HepG2 (cell line): ENCODE data around the gene ILKAP. TPM values are rescaled to one million over a fixed set of nuclear protein-coding genes. Genes with fewer than 3 reads are reported as not detected.

Experiments used
- ATAC-seq: fragments of 200-7000 bp; cut with Tn5 transposase; 3 replicates; pipeline ENCODE4 v1.9.1; 2020; ENCODE audit warnings: mild to moderate bottlenecking, moderate library complexity
- BruUV-seq: library from RNA; stranded (reverse); fragments of 400-500 nt; replicated peaks from 2 replicates; lab custom pipeline; 2021; lab: Mats Ljungman, UMichigan
- CTCF ChIA-PET: fragments of 300-600 bp; formaldehyde crosslinking; extraction: SDS; loops from one replicate; lab custom pipeline; 2021; ENCODE audit warnings: low total read pairs, inconsistent platforms, low intra/inter-chr PET ratio; lab: Yijun Ruan, JAX
- POLR2A ChIA-PET: fragments of 350-600 bp; sonication (Branson Sonifier 250); formaldehyde crosslinking; loops from one replicate; lab custom pipeline; 2020; ENCODE audit warnings: antibody characterized with exemption, inconsistent platforms; lab: Yijun Ruan, JAX
- DNase-seq: peaks from one replicate; pipeline ENCODE4 v3.0.0-alpha.2; 2015; ENCODE audit warnings: low spot score
- FAIRE-seq: peaks from 3 replicates; lab custom pipeline; 2011; peaks lifted over from hg19 to GRCh38; lab: Jason Lieb, UNC
- H2AFZ ChIP-seq: one replicate; pipeline ENCODE4 v1.6.1; 2011; ENCODE audit warnings: low read length, inconsistent platforms
- H3K27ac ChIP-seq: fragments of 300-600 bp; 3 replicates; pipeline ENCODE4 v1.8.0; 2011; ENCODE audit warnings: mixed run types, mild to moderate bottlenecking, mixed read lengths, low read length, inconsistent platforms; ENCODE audit not compliant: insufficient read depth; ENCODE audit errors: extremely low read length
- H3K27me3 ChIP-seq, 2 experiments: fragments of 200-600 bp in 1 of 2; 2 replicates in 1 of 2; 3 replicates in 1 of 2; pipeline versions ENCODE4 v1.6.0 to v1.8.0; 2011; ENCODE audit warnings: low read length in 2 of 2, mild to moderate bottlenecking in 2 of 2, moderate library complexity in 2 of 2, inconsistent platforms in 1 of 2; ENCODE audit not compliant: insufficient read depth in 2 of 2, control insufficient read depth in 1 of 2
- H3K36me3 ChIP-seq, 2 experiments: fragments of 200-600 bp in 1 of 2; replicated peaks in 1 of 2; 2 replicates in 1 of 2; 3 replicates in 1 of 2; pipeline versions ENCODE4 v1.5.1 to v1.8.0; 2011; ENCODE audit warnings: low read length in 2 of 2, inconsistent platforms in 1 of 2; ENCODE audit not compliant: insufficient read depth in 2 of 2, control insufficient read depth in 1 of 2
- H3K4me1 ChIP-seq: 2 replicates; pipeline ENCODE4 v1.5.1; 2012; ENCODE audit warnings: low read length, inconsistent platforms; ENCODE audit not compliant: insufficient read depth
- H3K4me2 ChIP-seq: 2 replicates; pipeline ENCODE4 v1.6.0; 2011; ENCODE audit warnings: low read depth, low read length, inconsistent platforms
- H3K4me3 ChIP-seq, 3 experiments: fragments of 200-600 bp in 1 of 3; sonication (generic), shearing (Covaris generic) in 1 of 3; replicated peaks in 1 of 3; 2 replicates each; pipeline ENCODE4 v1.5.1; 2011 to 2016; ENCODE audit warnings: low read length in 3 of 3, inconsistent platforms in 2 of 3, low read depth in 2 of 3, mild to moderate bottlenecking in 2 of 3, control low read depth in 1 of 3, mixed read lengths in 1 of 3; ENCODE audit not compliant: insufficient read depth in 1 of 3
- H3K79me2 ChIP-seq: one replicate; pipeline ENCODE4 v1.6.1; 2011; ENCODE audit warnings: low read length, inconsistent platforms; ENCODE audit not compliant: insufficient read depth
- H3K9ac ChIP-seq: 2 replicates; pipeline ENCODE4 v1.6.0; 2011; ENCODE audit warnings: mild to moderate bottlenecking, low read depth, low read length, inconsistent platforms; ENCODE audit not compliant: insufficient read depth
- H3K9me3 ChIP-seq: 2 replicates; pipeline ENCODE4 v1.5.1; 2012; ENCODE audit warnings: mild to moderate bottlenecking, low read length
- H4K20me1 ChIP-seq: 2 replicates; pipeline ENCODE4 v1.6.0; 2011; ENCODE audit warnings: inconsistent platforms, mild to moderate bottlenecking, low read length, moderate library complexity; ENCODE audit not compliant: insufficient read depth
- GATA4 ChIP-seq: sonication (generic); IDR thresholded peaks from 2 replicates; pipeline ENCODE4 v1.6.1; 2016; ENCODE audit warnings: antibody characterized with exemption, low read depth, borderline replicate concordance
- ISX ChIP-seq: sonication (generic); formaldehyde crosslinking; conservative IDR thresholded peaks from 2 replicates; pipeline ENCODE4 v1.5.0; 2020; ENCODE audit warnings: missing genetic modification reagents
- KLF11 ChIP-seq: IDR thresholded peaks from 2 replicates; pipeline ENCODE4 v1.6.1; 2016; ENCODE audit warnings: missing compliant biosample characterization
- RARA ChIP-seq: IDR thresholded peaks from 2 replicates; pipeline ENCODE4 v1.6.1; 2016; ENCODE audit warnings: missing genetic modification reagents, missing compliant biosample characterization
- SKI ChIP-seq: fragments of 450-650 bp; IDR thresholded peaks from one replicate; pipeline ENCODE4 v1.6.1; 2018; ENCODE audit warnings: mild to moderate bottlenecking; ENCODE audit not compliant: partially characterized antibody
- SNAI1 ChIP-seq: sonication (generic); formaldehyde crosslinking; IDR thresholded peaks from 2 replicates; pipeline ENCODE4 v1.5.0; 2020; ENCODE audit warnings: mild to moderate bottlenecking, missing genetic modification reagents, borderline replicate concordance
- ZNF614 ChIP-seq: IDR thresholded peaks from 2 replicates; pipeline ENCODE4 v1.6.1; 2018; ENCODE audit warnings: missing biosample characterization, missing genetic modification reagents, inconsistent platforms, borderline replicate concordance
- ZNF788 ChIP-seq: sonication (generic); formaldehyde crosslinking; IDR thresholded peaks from 2 replicates; pipeline ENCODE4 v1.5.0; 2020; ENCODE audit warnings: mild to moderate bottlenecking, missing genetic modification reagents, borderline replicate concordance
- ZSCAN9 ChIP-seq: IDR thresholded peaks from 2 replicates; pipeline ENCODE4 v1.6.1; 2016; ENCODE audit warnings: borderline replicate concordance
- whole genome bisulfite sequencing: methylation state at CpG from one replicate; pipeline ENCODE4 v1.1.6; 2017; ENCODE audit warnings: low lambda C conversion rate; 5-methylcytosine and 5-hydroxymethylcytosine counted together
- in situ Hi-C: cut with HindIII; loops from 2 replicates; pipeline ENCODE4 v1.10.0; 2017; ENCODE audit warnings: low pct_unique_long_range_greater_than_20kb; ENCODE audit not compliant: extremely low pct_ligation_motif_present
- intact Hi-C: fragments of 100-400 bp; cut with micrococcal nuclease; formaldehyde crosslinking; loops from one replicate; pipeline ENCODE4 v1.10.0; 2022; ENCODE audit not compliant: unreplicated experiment
- polyA plus RNA-seq, 8 experiments: library from polyadenylated mRNA; depleted of rRNA in 3 of 8; stranded (reverse) in 7 of 8; unstranded in 1 of 8; fragments of >200 nt; fragmentation: Illumina TruSeq in 4 of 8; extraction: Trizol in 4 of 8; gene quantifications; 2 replicates each; pipeline versions ENCODE4 v1.2.1 to v1.2.3, GENCODE V29; 2011 to 2016; ENCODE audit warnings: low read depth in 4 of 8, missing spikeins in 1 of 8, mixed read lengths in 1 of 8; ENCODE audit not compliant: insufficient read depth in 1 of 8
- total RNA-seq, 5 experiments: library from RNA; depleted of rRNA; stranded (reverse); fragments of >200 nt; fragmentation: Illumina TruSeq; extraction: Trizol; gene quantifications; 2 replicates each; pipeline ENCODE4 v1.2.3, GENCODE V29; 2016; ENCODE audit warnings: low read depth in 1 of 5
- TF ChIP-seq, protein P1 (sequence below): sonication (generic); formaldehyde crosslinking; IDR thresholded peaks from 2 replicates; pipeline ENCODE4 v1.4.0; 2020; ENCODE audit warnings: missing genetic modification reagents
- TF ChIP-seq, protein P2 (sequence below): sonication (generic); formaldehyde crosslinking; IDR thresholded peaks from 2 replicates; pipeline ENCODE4 v1.5.0; 2020; ENCODE audit warnings: mild to moderate bottlenecking, missing genetic modification reagents, moderate library complexity
- TF ChIP-seq, protein P3 (sequence below): sonication (generic); formaldehyde crosslinking; IDR thresholded peaks from 2 replicates; pipeline ENCODE4 v1.4.0; 2020; ENCODE audit warnings: missing genetic modification reagents
- TF ChIP-seq, protein P4 (sequence below): sonication (generic); formaldehyde crosslinking; conservative IDR thresholded peaks from 2 replicates; pipeline ENCODE4 v1.8.0; 2022; ENCODE audit warnings: low read depth, missing genetic modification reagents
- TF ChIP-seq, protein P5 (sequence below): sonication (generic); formaldehyde crosslinking; IDR thresholded peaks from 2 replicates; pipeline ENCODE4 v1.5.0; 2020; ENCODE audit warnings: missing genetic modification reagents

ILKAP gene
- total and polyA plus RNA-seq, 2 of the 13 experiments (the other 11 are each of a cell fraction or from before 2014, with no cell fraction given) = 29.6 to 33.1 TPM

DNA sequence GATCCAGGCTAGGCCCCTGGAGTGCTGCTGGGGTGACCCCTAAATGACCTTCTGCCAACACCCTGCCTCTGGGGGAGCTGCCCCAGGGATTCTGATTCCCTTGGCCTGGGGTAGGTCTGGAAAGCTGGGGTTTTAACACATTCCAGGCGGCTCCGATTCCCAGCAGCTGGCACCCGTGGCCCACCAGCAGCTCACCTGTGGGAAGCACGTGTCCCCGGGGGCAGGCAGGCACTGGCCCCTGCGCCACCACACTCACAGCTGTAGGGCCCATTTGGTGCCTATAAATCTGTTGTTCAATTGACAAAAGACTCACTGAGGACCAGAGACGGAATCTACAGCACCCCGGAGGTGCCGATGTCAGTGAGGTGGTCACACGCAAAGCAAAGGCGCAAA lies 69.1 kb downstream of the ILKAP start (continued):
- TF ChIP-seq, protein P1, sequence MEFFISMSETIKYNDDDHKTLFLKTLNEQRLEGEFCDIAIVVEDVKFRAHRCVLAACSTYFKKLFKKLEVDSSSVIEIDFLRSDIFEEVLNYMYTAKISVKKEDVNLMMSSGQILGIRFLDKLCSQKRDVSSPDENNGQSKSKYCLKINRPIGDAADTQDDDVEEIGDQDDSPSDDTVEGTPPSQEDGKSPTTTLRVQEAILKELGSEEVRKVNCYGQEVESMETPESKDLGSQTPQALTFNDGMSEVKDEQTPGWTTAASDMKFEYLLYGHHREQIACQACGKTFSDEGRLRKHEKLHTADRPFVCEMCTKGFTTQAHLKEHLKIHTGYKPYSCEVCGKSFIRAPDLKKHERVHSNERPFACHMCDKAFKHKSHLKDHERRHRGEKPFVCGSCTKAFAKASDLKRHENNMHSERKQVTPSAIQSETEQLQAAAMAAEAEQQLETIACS (CRISPR knock-in tag) = no peak
- TF ChIP-seq GATA4 = no peak

DNA sequence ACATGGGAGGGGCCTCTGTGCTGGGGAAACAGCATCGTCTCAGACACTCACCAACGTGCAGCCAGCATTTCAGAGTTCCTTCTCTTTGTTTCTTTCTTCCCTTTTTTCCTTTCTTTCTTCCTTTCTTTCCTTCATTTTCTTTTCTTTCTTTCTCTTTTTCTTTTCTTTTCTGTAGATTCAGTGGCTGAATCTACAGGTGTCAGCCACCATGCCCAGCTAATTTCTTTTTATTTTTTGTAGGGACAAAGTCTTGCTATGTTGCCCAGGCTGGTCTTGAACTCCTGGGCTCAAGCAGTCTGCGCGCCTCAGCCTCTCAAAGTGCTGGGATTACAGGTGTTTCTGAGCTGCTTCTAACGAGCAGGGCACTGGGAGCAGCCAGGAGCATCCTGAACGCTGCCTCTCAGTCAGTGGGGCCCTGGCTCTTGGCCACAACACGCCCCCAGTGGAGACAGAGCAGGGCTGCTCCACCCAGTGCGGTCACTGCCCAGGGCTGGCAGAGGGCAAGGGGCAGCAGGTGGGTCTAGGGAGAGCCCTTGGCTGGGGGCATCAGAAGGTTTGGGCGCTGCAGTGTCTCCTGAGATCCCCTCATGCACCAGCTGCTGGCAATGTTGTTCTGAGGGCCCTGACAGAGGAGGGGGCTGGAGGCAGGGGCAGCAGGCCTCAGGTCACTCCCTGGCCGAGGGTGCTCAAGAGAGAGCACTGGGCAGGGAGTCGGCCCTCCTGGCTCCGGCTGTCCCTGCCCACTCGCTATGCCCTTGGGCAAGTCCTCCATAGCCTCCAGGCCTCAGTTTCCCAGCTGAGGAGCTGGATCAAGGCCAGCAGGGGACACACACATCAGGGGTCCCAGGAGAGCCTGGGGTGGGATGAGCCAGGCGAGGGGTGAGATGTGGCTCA lies 69.7 kb downstream of the ILKAP start:
- Histone ChIP-seq H3K27ac (no peak overlapping the region), H3K9ac (no peak overlapping the region), H3K27me3 (peaks cover 1 to 25% of the 10 kb centered on the region in 2 experiments; a peak in 3 of 5 replicates), H3K79me2 (no peaks in the 10 kb centered on the region), H3K4me2 (no peak overlapping the region), H3K36me3 (no peaks in the 10 kb centered on the region), H3K9me3 (no peaks in the 10 kb centered on the region), H3K4me1 (peaks cover 26% of the 10 kb centered on the region), H4K20me1 (no peaks in the 10 kb centered on the region), H3K4me3 (no peak overlapping the region), H2AFZ (no peak overlapping the region)
- intact Hi-C loops = no loop called here
- ATAC-seq (peak; percentile 69), DNase-seq (peak; percentile 31), FAIRE-seq (no peak)
- ChIA-PET POLR2A (no interaction called here), CTCF (no interaction called here)
- 24% methylated on average over 7 of the region's 14 CpGs for WGBS
- in situ Hi-C loops = no loop called here
- no TSS peak for BruUV-seq
- TF ChIP-seq SNAI1 (no peak), SKI (no peak), KLF11 (CRISPR knock-in tag) (no peak), ZSCAN9 (CRISPR knock-in tag) (no peak), RARA (no peak), ISX (CRISPR knock-in tag) (no peak), ZNF614 (CRISPR knock-in tag) (no peak), ZNF788 (no peak)
- TF ChIP-seq, protein P2, sequence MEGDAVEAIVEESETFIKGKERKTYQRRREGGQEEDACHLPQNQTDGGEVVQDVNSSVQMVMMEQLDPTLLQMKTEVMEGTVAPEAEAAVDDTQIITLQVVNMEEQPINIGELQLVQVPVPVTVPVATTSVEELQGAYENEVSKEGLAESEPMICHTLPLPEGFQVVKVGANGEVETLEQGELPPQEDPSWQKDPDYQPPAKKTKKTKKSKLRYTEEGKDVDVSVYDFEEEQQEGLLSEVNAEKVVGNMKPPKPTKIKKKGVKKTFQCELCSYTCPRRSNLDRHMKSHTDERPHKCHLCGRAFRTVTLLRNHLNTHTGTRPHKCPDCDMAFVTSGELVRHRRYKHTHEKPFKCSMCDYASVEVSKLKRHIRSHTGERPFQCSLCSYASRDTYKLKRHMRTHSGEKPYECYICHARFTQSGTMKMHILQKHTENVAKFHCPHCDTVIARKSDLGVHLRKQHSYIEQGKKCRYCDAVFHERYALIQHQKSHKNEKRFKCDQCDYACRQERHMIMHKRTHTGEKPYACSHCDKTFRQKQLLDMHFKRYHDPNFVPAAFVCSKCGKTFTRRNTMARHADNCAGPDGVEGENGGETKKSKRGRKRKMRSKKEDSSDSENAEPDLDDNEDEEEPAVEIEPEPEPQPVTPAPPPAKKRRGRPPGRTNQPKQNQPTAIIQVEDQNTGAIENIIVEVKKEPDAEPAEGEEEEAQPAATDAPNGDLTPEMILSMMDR (CRISPR knock-in tag) = peak; percentile 38
- TF ChIP-seq, protein P3, sequence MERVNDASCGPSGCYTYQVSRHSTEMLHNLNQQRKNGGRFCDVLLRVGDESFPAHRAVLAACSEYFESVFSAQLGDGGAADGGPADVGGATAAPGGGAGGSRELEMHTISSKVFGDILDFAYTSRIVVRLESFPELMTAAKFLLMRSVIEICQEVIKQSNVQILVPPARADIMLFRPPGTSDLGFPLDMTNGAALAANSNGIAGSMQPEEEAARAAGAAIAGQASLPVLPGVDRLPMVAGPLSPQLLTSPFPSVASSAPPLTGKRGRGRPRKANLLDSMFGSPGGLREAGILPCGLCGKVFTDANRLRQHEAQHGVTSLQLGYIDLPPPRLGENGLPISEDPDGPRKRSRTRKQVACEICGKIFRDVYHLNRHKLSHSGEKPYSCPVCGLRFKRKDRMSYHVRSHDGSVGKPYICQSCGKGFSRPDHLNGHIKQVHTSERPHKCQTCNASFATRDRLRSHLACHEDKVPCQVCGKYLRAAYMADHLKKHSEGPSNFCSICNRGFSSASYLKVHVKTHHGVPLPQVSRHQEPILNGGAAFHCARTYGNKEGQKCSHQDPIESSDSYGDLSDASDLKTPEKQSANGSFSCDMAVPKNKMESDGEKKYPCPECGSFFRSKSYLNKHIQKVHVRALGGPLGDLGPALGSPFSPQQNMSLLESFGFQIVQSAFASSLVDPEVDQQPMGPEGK (CRISPR knock-in tag) = peak; percentile 20; the same call in 1 of the 2 replicates
- TF ChIP-seq, protein P4, sequence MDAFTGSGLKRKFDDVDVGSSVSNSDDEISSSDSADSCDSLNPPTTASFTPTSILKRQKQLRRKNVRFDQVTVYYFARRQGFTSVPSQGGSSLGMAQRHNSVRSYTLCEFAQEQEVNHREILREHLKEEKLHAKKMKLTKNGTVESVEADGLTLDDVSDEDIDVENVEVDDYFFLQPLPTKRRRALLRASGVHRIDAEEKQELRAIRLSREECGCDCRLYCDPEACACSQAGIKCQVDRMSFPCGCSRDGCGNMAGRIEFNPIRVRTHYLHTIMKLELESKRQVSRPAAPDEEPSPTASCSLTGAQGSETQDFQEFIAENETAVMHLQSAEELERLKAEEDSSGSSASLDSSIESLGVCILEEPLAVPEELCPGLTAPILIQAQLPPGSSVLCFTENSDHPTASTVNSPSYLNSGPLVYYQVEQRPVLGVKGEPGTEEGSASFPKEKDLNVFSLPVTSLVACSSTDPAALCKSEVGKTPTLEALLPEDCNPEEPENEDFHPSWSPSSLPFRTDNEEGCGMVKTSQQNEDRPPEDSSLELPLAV (CRISPR knock-in tag) = no peak
- TF ChIP-seq, protein P5, sequence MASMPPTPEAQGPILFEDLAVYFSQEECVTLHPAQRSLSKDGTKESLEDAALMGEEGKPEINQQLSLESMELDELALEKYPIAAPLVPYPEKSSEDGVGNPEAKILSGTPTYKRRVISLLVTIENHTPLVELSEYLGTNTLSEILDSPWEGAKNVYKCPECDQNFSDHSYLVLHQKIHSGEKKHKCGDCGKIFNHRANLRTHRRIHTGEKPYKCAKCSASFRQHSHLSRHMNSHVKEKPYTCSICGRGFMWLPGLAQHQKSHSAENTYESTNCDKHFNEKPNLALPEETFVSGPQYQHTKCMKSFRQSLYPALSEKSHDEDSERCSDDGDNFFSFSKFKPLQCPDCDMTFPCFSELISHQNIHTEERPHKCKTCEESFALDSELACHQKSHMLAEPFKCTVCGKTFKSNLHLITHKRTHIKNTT (CRISPR knock-in tag) = no peak
